Fibroblast of lung (primary cell): Measurements from ENCODE around the gene CASR. TPM values are rescaled to one million over a fixed set of nuclear protein-coding genes. Genes with fewer than 3 reads are reported as not detected.

ENCODE experiments used
- DNase-seq, 2 donors: peaks; one replicate each; pipeline versions ENCODE4 v3.0.0 to v3.0.0-alpha.2; 2010; ENCODE audit warnings: low read depth in 2 of 2
- H2AFZ ChIP-seq: 2 replicates; pipeline ENCODE4 v1.5.1; 2012; ENCODE audit warnings: low read length, control low read depth, inconsistent platforms
- H3K27ac ChIP-seq: 2 replicates; pipeline ENCODE4 v1.5.1; 2011; ENCODE audit warnings: low read length, control low read depth; ENCODE audit not compliant: insufficient read depth
- H3K27me3 ChIP-seq: 2 replicates; pipeline ENCODE4 v1.5.1; 2011; ENCODE audit warnings: mild to moderate bottlenecking, low read length; ENCODE audit not compliant: control insufficient read depth, insufficient read depth
- H3K36me3 ChIP-seq: 2 replicates; pipeline ENCODE4 v1.5.1; 2011; ENCODE audit warnings: low read length; ENCODE audit not compliant: control insufficient read depth, insufficient read depth
- H3K4me1 ChIP-seq: 2 replicates; pipeline ENCODE4 v1.5.1; 2011; ENCODE audit warnings: low read length; ENCODE audit not compliant: control insufficient read depth, insufficient read depth; ENCODE audit errors: extremely low read depth
- H3K4me2 ChIP-seq: 2 replicates; pipeline ENCODE4 v1.5.1; 2011; ENCODE audit warnings: low read length, control low read depth; ENCODE audit not compliant: insufficient read depth; ENCODE audit errors: extremely low read depth
- H3K4me3 ChIP-seq, 4 experiments: fragments of 200-600 bp in 1 of 4; sonication (generic) in 1 of 4; replicated peaks in 1 of 4; 2 replicates each; pipeline ENCODE4 v1.5.1; 2011 to 2016; ENCODE audit warnings: low read length in 4 of 4, low read depth in 3 of 4, mild to moderate bottlenecking in 3 of 4, control low read depth in 2 of 4, inconsistent platforms in 1 of 4, mixed read lengths in 1 of 4; ENCODE audit not compliant: insufficient read depth in 1 of 4; ENCODE audit errors: control extremely low read depth in 1 of 4
- H3K79me2 ChIP-seq: 2 replicates; pipeline ENCODE4 v1.5.1; 2012; ENCODE audit warnings: mild to moderate bottlenecking, low read length, inconsistent platforms; ENCODE audit not compliant: control insufficient read depth, insufficient read depth
- H3K9ac ChIP-seq: 2 replicates; pipeline ENCODE4 v1.5.1; 2011; ENCODE audit warnings: mild to moderate bottlenecking, low read length, control low read depth; ENCODE audit not compliant: insufficient read depth
- H3K9me3 ChIP-seq: 2 replicates; pipeline ENCODE4 v1.5.1; 2012; ENCODE audit warnings: low read depth, low read length; ENCODE audit not compliant: control insufficient read depth, insufficient read depth
- H4K20me1 ChIP-seq: 2 replicates; pipeline ENCODE4 v1.5.1; 2011; ENCODE audit warnings: low read length; ENCODE audit not compliant: control insufficient read depth, insufficient read depth; ENCODE audit errors: extremely low read depth
- EZH2 ChIP-seq: IDR thresholded peaks from 2 replicates; pipeline ENCODE4 v1.5.1; 2012; ENCODE audit warnings: low read length, control low read depth, mild to moderate bottlenecking; ENCODE audit errors: missing control alignments
- polyA plus RNA-seq, 2 donors: library from polyadenylated mRNA; depleted of rRNA in 1 of 2; stranded (reverse) in 1 of 2; unstranded in 1 of 2; fragments of >200 nt; gene quantifications; 2 replicates each; pipeline ENCODE4 v1.2.1, GENCODE V29; 2011 to 2012; ENCODE audit warnings: missing spikeins in 1 of 2
- total RNA-seq: library from RNA; depleted of rRNA; stranded (reverse); fragments of >200 nt; gene quantifications from 2 replicates; pipeline ENCODE4 v1.2.1, GENCODE V29; 2014
- TF ChIP-seq, protein P1 (sequence below), 2 donors: IDR thresholded peaks in 1 of 2; conservative IDR thresholded peaks in 1 of 2; 1 replicate in 1 of 2; 2 replicates in 1 of 2; pipeline ENCODE4 v1.5.1; 2011 to 2012; ENCODE audit warnings: low read length in 2 of 2, control low read depth in 1 of 2, inconsistent platforms in 1 of 2, low read depth in 1 of 2, mild to moderate bottlenecking in 1 of 2

The CASR gene
- total and polyA plus RNA-seq, 2 donors (not counting 1 experiment from before 2014, with no cell fraction given) = under 0.01 TPM; not detected in 1

DNA sequence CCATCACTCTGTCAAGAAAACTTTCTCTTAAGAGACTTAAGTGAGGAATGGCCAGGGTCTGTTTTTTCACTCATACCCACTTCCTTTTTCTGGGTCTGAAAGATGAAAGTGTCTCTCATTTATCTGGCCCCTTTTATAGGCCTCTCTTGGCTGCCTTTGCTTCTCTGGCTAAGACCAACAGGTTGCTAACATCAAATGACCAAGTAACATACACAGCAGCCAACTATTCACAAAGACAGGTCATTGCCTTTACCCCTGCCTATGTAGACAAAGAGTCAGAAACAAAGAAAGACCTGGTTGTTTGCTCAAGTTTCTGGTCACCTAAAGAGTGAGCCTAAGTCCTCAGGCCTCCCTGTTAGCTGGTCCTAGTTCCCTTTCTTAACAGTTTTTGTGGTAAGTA, 117.6 kb downstream of the CASR start:
- no peaks in the 10 kb centered on the region for H3K4me1 ChIP-seq
- no peaks in the 10 kb centered on the region for H3K36me3 ChIP-seq
- H3K4me2 ChIP-seq = no peak overlapping the region
- no peaks in the 10 kb centered on the region for H3K79me2 ChIP-seq
- H3K9me3 ChIP-seq = no peaks in the 10 kb centered on the region
- no peak overlapping the region for H3K27ac ChIP-seq
- no peak for TF ChIP-seq EZH2
- TF ChIP-seq, protein P1, sequence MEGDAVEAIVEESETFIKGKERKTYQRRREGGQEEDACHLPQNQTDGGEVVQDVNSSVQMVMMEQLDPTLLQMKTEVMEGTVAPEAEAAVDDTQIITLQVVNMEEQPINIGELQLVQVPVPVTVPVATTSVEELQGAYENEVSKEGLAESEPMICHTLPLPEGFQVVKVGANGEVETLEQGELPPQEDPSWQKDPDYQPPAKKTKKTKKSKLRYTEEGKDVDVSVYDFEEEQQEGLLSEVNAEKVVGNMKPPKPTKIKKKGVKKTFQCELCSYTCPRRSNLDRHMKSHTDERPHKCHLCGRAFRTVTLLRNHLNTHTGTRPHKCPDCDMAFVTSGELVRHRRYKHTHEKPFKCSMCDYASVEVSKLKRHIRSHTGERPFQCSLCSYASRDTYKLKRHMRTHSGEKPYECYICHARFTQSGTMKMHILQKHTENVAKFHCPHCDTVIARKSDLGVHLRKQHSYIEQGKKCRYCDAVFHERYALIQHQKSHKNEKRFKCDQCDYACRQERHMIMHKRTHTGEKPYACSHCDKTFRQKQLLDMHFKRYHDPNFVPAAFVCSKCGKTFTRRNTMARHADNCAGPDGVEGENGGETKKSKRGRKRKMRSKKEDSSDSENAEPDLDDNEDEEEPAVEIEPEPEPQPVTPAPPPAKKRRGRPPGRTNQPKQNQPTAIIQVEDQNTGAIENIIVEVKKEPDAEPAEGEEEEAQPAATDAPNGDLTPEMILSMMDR (conservative IDR thresholded peaks at IDR 0.05 in 1 of 2, IDR thresholded peaks at IDR 0.05 in 1 of 2; ENCODE audit: low read depth in 1 of 2, low read length in 2 of 2) = no peak
- DNase-seq = no peak
- H2AFZ ChIP-seq = no peak overlapping the region
- H3K27me3 ChIP-seq = no peaks in the 10 kb centered on the region
- H4K20me1 ChIP-seq = no peaks in the 10 kb centered on the region
- no peak overlapping the region for H3K4me3 ChIP-seq
- H3K9ac ChIP-seq = no peak overlapping the region

DNA sequence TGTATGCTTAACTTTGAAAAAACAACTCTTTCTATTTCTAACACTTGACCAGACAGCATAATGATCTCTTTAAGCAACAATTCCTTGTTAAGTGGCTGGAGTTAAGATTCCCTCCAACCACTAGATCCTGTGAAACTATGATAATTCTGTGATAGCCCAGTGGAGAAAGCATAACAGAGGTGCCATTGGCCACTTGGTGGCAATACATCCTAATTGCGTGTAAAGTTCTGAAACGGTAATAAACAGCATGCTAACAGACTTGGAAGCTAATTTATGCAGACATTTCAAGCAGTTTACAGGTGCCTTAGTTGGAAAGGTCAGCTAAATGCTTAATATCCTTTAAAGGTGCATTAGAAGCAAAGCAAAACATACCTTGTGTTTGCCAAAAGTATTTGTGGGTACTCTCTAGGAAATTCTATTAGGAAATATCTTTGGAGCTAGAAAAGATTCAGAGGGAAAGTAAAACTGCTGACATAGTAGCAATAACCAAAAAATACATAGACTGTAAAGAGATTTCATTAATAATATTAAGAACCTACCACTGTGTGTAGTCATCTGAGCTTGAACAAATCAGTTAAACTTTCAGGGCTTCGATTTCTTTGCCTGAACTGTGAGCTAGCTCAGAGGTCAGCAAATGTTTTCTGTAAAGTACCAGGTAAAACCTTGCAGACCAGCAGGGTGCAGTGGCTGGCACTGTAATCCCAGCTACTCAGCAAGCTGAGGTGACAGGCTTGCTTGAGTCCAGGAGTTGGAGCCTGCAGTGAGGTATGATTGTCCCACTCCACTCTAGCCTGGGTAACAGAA, 122.6 kb downstream of the CASR start:
- DNase-seq = peak in 1 of 2 donors; percentile 11
- H3K79me2 ChIP-seq = no peaks in the 10 kb centered on the region
- H3K9ac ChIP-seq = no peak overlapping the region
- no peaks in the 10 kb centered on the region for H4K20me1 ChIP-seq
- no peak overlapping the region for H3K27ac ChIP-seq
- no peaks in the 10 kb centered on the region for H3K4me1 ChIP-seq
- no peak overlapping the region for H3K4me3 ChIP-seq
- H3K27me3 ChIP-seq = peaks cover 3% of the 10 kb centered on the region
- no peak overlapping the region for H2AFZ ChIP-seq
- no peaks in the 10 kb centered on the region for H3K36me3 ChIP-seq
- TF ChIP-seq, protein P1 (conservative IDR thresholded peaks at IDR 0.05 in 1 of 2, IDR thresholded peaks at IDR 0.05 in 1 of 2; ENCODE audit: low read depth in 1 of 2, low read length in 2 of 2) = peak in 1 of 2 donors; percentile 12
- TF ChIP-seq EZH2 = no peak
- no peak overlapping the region for H3K4me2 ChIP-seq
- H3K9me3 ChIP-seq = no peaks in the 10 kb centered on the region

DNA sequence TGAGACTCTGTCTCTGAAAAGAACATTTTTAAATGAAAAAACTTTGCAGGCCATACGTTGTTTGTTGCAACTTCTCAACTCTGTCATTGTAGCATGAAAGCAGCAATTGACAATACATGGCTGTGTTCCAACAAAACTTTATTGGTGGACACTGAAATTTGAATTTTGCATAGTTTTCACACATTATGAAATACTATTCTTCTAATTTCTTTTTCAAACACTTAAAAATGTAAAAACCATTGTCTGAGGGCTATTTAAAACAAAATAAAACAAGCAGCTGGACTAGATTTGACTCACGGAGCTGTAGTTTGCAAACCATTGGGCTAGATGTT, 123.1 kb downstream of the CASR start:
- TF ChIP-seq, protein P1 (conservative IDR thresholded peaks at IDR 0.05 in 1 of 2, IDR thresholded peaks at IDR 0.05 in 1 of 2; ENCODE audit: low read depth in 1 of 2, low read length in 2 of 2) = no peak
- TF ChIP-seq EZH2 = no peak
- Histone ChIP-seq H3K79me2 (no peaks in the 10 kb centered on the region), H3K27ac (no peak overlapping the region), H3K9ac (no peak overlapping the region), H3K27me3 (peaks cover 4% of the 10 kb centered on the region), H3K4me2 (no peak overlapping the region), H3K9me3 (no peaks in the 10 kb centered on the region), H3K36me3 (no peaks in the 10 kb centered on the region), H4K20me1 (no peaks in the 10 kb centered on the region), H3K4me1 (no peaks in the 10 kb centered on the region), H2AFZ (no peak overlapping the region), H3K4me3 (no peak overlapping the region)
- no peak for DNase-seq
